ENCODE data around the gene ECI1. TPM values are rescaled to one million over a fixed set of nuclear protein-coding genes. Genes with fewer than 3 reads are reported as not detected.

ECI1 gene
- polyA plus RNA-seq, 3 donors, result 29.9 to 74.5 (median 52.3) TPM

- H3K27me3 Mint-ChIP-seq (ENCODE audit: low read depth in 3 of 3), result peaks cover 1 to 3% (median 2%) of the 10 kb centered on the region in 3 donors
- Histone ChIP-seq H3K9me3 (replicated peaks in 1 of 2; ENCODE audit: control insufficient read depth in 1 of 2, insufficient read depth in 1 of 2, low read length in 2 of 2) (no peaks in the 10 kb centered on the region), H2AFZ (ENCODE audit: insufficient read depth, low read depth, low read length, poor library complexity, severe bottlenecking) (no peak overlapping the region), H3K27ac (ENCODE audit: low read depth in 1 of 2, low read length in 2 of 2) (no peak overlapping the region), H3K27me3 (ENCODE audit: control insufficient read depth in 2 of 2, insufficient read depth in 2 of 2, low read length in 2 of 2) (no peaks in the 10 kb centered on the region), H3K4me3 (replicated peaks in 1 of 3; ENCODE audit: low read depth in 2 of 3, low read length in 3 of 3) (no peak overlapping the region), H3K4me1 (ENCODE audit: control insufficient read depth in 1 of 2, insufficient read depth in 2 of 2, low read length in 2 of 2) (peaks cover 7 to 9% of the 10 kb centered on the region in 2 donors), H3K79me2 (ENCODE audit: insufficient read depth, low read length) (peaks cover 37% of the 10 kb centered on the region), H3K36me3 (replicated peaks in 1 of 2; ENCODE audit: control insufficient read depth in 1 of 2, insufficient read depth in 2 of 2, low read length in 2 of 2) (peaks cover 58 to 72% of the 10 kb centered on the region in 2 donors), H4K20me1 (ENCODE audit: insufficient read depth, low read length) (peaks cover 16% of the 10 kb centered on the region), H3K4me2 (replicated peaks; ENCODE audit: extremely low read depth, low read length, poor library complexity, severe bottlenecking) (no peak overlapping the region), H3K9ac (ENCODE audit: insufficient read depth, low read length, poor library complexity, severe bottlenecking) (no peak overlapping the region)
- peaks cover 21% of the 10 kb centered on the region for H3K4me1 Mint-ChIP-seq
- peaks cover 40 to 63% of the 10 kb centered on the region in 2 donors for H3K36me3 Mint-ChIP-seq
- intact Hi-C loops (cut with micrococcal nuclease), result no loop called here
- TF ChIP-seq CTCF (IDR thresholded peaks at IDR 0.05), result no peak
- no peak for DNase-seq
- H3K27ac Mint-ChIP-seq, result no peak overlapping the region
- H3K4me3 Mint-ChIP-seq, result no peak overlapping the region
- no peaks in the 10 kb centered on the region for H3K9me3 Mint-ChIP-seq
- WGBS (ENCODE audit: insufficient coverage), result 97% methylated on average over 6 of the region's 12 CpGs
Observed at GRCh38 chr16:2229091-2229490, 22.3 kb downstream of the ECI1 start.

- H3K27ac Mint-ChIP-seq, result peak overlapping the region in 1 of 7 donors; percentile 12
- Histone ChIP-seq H3K9me3 (replicated peaks in 1 of 2; ENCODE audit: control insufficient read depth in 1 of 2, insufficient read depth in 1 of 2, low read length in 2 of 2) (no peaks in the 10 kb centered on the region), H3K4me2 (replicated peaks; ENCODE audit: extremely low read depth, low read length, poor library complexity, severe bottlenecking) (no peak overlapping the region), H2AFZ (ENCODE audit: insufficient read depth, low read depth, low read length, poor library complexity, severe bottlenecking) (no peak overlapping the region), H3K27me3 (ENCODE audit: control insufficient read depth in 2 of 2, insufficient read depth in 2 of 2, low read length in 2 of 2) (no peaks in the 10 kb centered on the region), H3K36me3 (replicated peaks in 1 of 2; ENCODE audit: control insufficient read depth in 1 of 2, insufficient read depth in 2 of 2, low read length in 2 of 2) (peaks cover 50 to 64% of the 10 kb centered on the region in 2 donors), H3K79me2 (ENCODE audit: insufficient read depth, low read length) (peaks cover 42% of the 10 kb centered on the region), H3K4me1 (ENCODE audit: control insufficient read depth in 1 of 2, insufficient read depth in 2 of 2, low read length in 2 of 2) (peaks cover 10 to 14% of the 10 kb centered on the region in 2 donors), H3K4me3 (replicated peaks in 1 of 3; ENCODE audit: low read depth in 2 of 3, low read length in 3 of 3) (no peak overlapping the region), H3K27ac (ENCODE audit: low read depth in 1 of 2, low read length in 2 of 2) (no peak overlapping the region), H4K20me1 (ENCODE audit: insufficient read depth, low read length) (peaks cover 15% of the 10 kb centered on the region), H3K9ac (ENCODE audit: insufficient read depth, low read length, poor library complexity, severe bottlenecking) (no peak overlapping the region)
- no peaks in the 10 kb centered on the region for H3K9me3 Mint-ChIP-seq
- H3K27me3 Mint-ChIP-seq (ENCODE audit: low read depth in 3 of 3), result peaks cover 0 to 2% (median 0%) of the 10 kb centered on the region in 3 donors
- intact Hi-C loops (cut with micrococcal nuclease), result no loop called here
- H3K4me3 Mint-ChIP-seq, result no peak overlapping the region
- TF ChIP-seq CTCF (IDR thresholded peaks at IDR 0.05), result no peak
- peaks cover 22% of the 10 kb centered on the region for H3K4me1 Mint-ChIP-seq
- DNase-seq, result no peak
- WGBS (ENCODE audit: insufficient coverage), result 98% methylated on average over 19 of the region's 25 CpGs
- peaks cover 34 to 57% of the 10 kb centered on the region in 2 donors for H3K36me3 Mint-ChIP-seq
Observed at GRCh38 chr16:2228161-2228824, 23.1 kb downstream of the ECI1 start.
